OCI-LY3 (cell line): Measurements from ENCODE around the gene GSN.

ENCODE experiments used
- H2AFZ ChIP-seq: fragments of 200-600, 300-600 bp; shearing (Covaris generic); 2 replicates; pipeline ENCODE4 v1.6.0; 2014; ENCODE audit warnings: antibody characterized with exemption, low read depth, low read length
- H3K27ac ChIP-seq: fragments of 200-600, 300-600 bp; sonication (generic); 2 replicates; pipeline ENCODE4 v1.5.1; 2014; ENCODE audit warnings: mild to moderate bottlenecking, low read length, moderate library complexity, mixed read lengths
- H3K27me3 ChIP-seq: fragments of 200-600, 300-600 bp; sonication (generic); 2 replicates; pipeline ENCODE4 v1.6.1; 2014; ENCODE audit warnings: low read depth, low read length, mixed read lengths
- H3K36me3 ChIP-seq: fragments of 200-600, 300-600 bp; sonication (generic); replicated peaks from 2 replicates; pipeline ENCODE3; 2014; ENCODE audit warnings: low read depth, low read length, mixed read lengths
- H3K4me1 ChIP-seq: fragments of 300-600, 200-600 bp; sonication (generic); 2 replicates; pipeline ENCODE4 v1.6.1; 2014; ENCODE audit warnings: low read length, mixed read lengths
- H3K4me2 ChIP-seq: fragments of 200-600, 300-600 bp; sonication (generic); 2 replicates; pipeline ENCODE4 v1.6.1; 2014; ENCODE audit warnings: low read length, mixed read lengths
- H3K4me3 ChIP-seq: fragments of 300-600, 200-600 bp; sonication (generic); 2 replicates; pipeline ENCODE4 v1.5.1; 2014; ENCODE audit warnings: antibody characterized with exemption, mild to moderate bottlenecking, low read length, moderate library complexity
- H3K79me2 ChIP-seq: fragments of 300-600, 200-600 bp; shearing (Covaris generic); 2 replicates; pipeline ENCODE4 v1.6.1; 2014; ENCODE audit warnings: mild to moderate bottlenecking, low read length, mixed read lengths
- H3K9ac ChIP-seq: fragments of 300-600, 200-600 bp; shearing (Covaris generic); 2 replicates; pipeline ENCODE4 v1.6.0; 2014; ENCODE audit warnings: mild to moderate bottlenecking, low read length, moderate library complexity
- H3K9me3 ChIP-seq: fragments of 200-600, 300-600 bp; shearing (Covaris generic); 2 replicates; pipeline ENCODE4 v1.6.1; 2014; ENCODE audit warnings: low read length, mixed read lengths; ENCODE audit not compliant: insufficient read depth
- H4K20me1 ChIP-seq: fragments of 200-600, 300-600 bp; sonication (generic); 2 replicates; pipeline ENCODE4 v1.6.1; 2016; ENCODE audit warnings: low read length, mixed read lengths; ENCODE audit not compliant: insufficient read depth
- EZH2phosphoT487 ChIP-seq: fragments of 200-600 bp; shearing (Covaris generic); IDR thresholded peaks from 2 replicates; pipeline ENCODE4 v1.6.1; 2018; ENCODE audit warnings: antibody characterized with exemption, mixed run types, low read depth
- TF ChIP-seq, protein P1 (sequence below): fragments of 200-600, 300-600 bp; sonication (generic); IDR thresholded peaks from 2 replicates; pipeline ENCODE4 v1.5.1; 2014; ENCODE audit warnings: antibody characterized with exemption, low read length, low read depth

The GSN gene

GRCh38 chr9:121357011-121357410 is 89.0 kb downstream of the GSN start:
- Histone ChIP-seq H3K9me3 (no peaks in the 10 kb centered on the region), H3K4me1 (no peaks in the 10 kb centered on the region), H4K20me1 (no peaks in the 10 kb centered on the region), H3K4me3 (no peak overlapping the region), H3K4me2 (no peak overlapping the region), H3K79me2 (no peaks in the 10 kb centered on the region), H3K27me3 (no peaks in the 10 kb centered on the region), H3K27ac (no peak overlapping the region), H3K36me3 (no peaks in the 10 kb centered on the region), H3K9ac (no peak overlapping the region), H2AFZ (no peak overlapping the region)
- no peak for TF ChIP-seq EZH2phosphoT487
- TF ChIP-seq, protein P1, sequence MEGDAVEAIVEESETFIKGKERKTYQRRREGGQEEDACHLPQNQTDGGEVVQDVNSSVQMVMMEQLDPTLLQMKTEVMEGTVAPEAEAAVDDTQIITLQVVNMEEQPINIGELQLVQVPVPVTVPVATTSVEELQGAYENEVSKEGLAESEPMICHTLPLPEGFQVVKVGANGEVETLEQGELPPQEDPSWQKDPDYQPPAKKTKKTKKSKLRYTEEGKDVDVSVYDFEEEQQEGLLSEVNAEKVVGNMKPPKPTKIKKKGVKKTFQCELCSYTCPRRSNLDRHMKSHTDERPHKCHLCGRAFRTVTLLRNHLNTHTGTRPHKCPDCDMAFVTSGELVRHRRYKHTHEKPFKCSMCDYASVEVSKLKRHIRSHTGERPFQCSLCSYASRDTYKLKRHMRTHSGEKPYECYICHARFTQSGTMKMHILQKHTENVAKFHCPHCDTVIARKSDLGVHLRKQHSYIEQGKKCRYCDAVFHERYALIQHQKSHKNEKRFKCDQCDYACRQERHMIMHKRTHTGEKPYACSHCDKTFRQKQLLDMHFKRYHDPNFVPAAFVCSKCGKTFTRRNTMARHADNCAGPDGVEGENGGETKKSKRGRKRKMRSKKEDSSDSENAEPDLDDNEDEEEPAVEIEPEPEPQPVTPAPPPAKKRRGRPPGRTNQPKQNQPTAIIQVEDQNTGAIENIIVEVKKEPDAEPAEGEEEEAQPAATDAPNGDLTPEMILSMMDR = no peak

DNA sequence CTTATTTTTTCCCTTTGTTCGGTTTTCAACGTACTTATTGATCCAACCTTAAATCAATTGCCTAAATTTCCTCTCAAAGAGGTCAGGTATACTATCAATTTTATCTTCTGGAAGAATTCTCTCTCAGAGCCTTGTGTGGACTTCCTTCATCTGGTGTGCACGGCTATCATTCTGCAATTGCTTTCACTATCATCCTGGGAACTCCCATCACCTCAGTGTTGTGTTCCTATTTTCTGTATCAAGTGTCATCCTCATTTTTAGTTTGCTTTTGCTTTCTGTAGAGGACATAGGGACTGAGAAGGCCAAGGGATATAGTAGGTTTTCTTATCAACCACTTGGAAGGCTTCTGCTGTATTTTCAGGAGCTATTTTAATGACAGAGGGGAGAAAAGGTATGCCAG is 90.8 kb downstream of the GSN start:
- Histone ChIP-seq H3K4me3 (no peak overlapping the region), H4K20me1 (no peaks in the 10 kb centered on the region), H3K79me2 (no peaks in the 10 kb centered on the region), H3K36me3 (no peaks in the 10 kb centered on the region), H3K9me3 (no peaks in the 10 kb centered on the region), H3K27me3 (no peaks in the 10 kb centered on the region), H2AFZ (no peak overlapping the region; the same call in 1 of the 2 replicates), H3K9ac (no peak overlapping the region), H3K27ac (no peak overlapping the region), H3K4me2 (0 out of 2 replicates have a peak overlapping the region, but pooled peaks have one; percentile 11), H3K4me1 (no peaks in the 10 kb centered on the region)
- TF ChIP-seq, protein P1 = no peak
- TF ChIP-seq EZH2phosphoT487 = no peak

DNA sequence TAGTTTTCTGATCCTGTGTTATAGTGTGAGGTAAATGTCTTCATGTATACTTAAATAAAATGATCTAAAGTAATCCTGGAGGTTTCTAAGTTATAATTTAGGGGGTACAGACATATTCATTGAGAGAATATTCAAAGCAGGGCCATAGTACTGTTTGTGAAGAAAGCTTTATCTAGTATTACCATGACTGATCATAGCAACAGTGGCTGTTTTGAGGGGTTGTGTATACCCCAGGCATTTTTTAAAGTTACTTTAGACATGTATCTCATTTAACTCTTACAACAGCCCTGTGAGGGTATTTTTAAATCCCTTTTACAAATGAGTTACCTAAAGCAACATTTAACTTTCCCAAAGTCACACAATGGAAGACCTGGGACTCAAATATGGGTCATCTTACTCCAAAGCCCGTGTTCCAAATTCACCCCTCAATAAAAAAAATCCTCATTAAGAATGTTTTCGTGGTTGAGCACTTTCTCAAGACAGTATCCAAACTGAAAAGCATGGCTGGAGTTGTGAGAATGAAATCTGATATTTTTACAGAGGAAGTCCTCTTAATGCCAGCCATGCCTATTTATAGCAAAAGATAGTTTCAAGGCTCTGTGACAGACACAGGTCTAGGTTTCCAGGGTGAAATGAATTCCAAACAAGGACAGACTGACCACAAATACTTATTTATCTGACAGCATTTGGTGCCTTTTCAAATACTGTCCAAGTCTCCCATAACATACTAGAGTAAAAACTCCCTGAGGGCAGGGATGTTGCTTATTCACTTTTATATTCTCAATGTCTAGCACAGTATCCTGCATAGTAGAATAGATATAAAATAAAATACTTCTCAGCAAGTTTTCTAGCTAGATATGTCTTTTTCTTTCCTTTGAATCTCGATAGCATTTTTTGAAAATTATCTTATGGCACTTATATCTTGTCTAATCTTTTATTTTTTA is 91.7 kb downstream of the GSN start:
- Histone ChIP-seq H3K4me2 (no peak overlapping the region), H3K36me3 (no peaks in the 10 kb centered on the region), H3K4me3 (no peak overlapping the region), H3K4me1 (no peaks in the 10 kb centered on the region), H3K9ac (no peak overlapping the region), H3K27me3 (no peaks in the 10 kb centered on the region), H3K27ac (no peak overlapping the region), H3K79me2 (no peaks in the 10 kb centered on the region), H2AFZ (no peak overlapping the region), H3K9me3 (no peaks in the 10 kb centered on the region), H4K20me1 (no peaks in the 10 kb centered on the region)
- no peak for TF ChIP-seq EZH2phosphoT487
- TF ChIP-seq, protein P1 = no peak

- Histone ChIP-seq H3K4me2 (no peak overlapping the region), H3K27ac (no peak overlapping the region)
Measured at GRCh38 chr9:121360601-121361374, 92.8 kb downstream of the GSN start.

More at GRCh38 chr9:121360601-121361374, 92.8 kb downstream of the GSN start:
- Histone ChIP-seq H3K4me3 (no peak overlapping the region), H3K27me3 (no peaks in the 10 kb centered on the region), H3K9ac (no peak overlapping the region), H3K9me3 (no peaks in the 10 kb centered on the region), H3K36me3 (no peaks in the 10 kb centered on the region), H4K20me1 (no peaks in the 10 kb centered on the region), H2AFZ (no peak overlapping the region), H3K4me1 (no peaks in the 10 kb centered on the region), H3K79me2 (no peaks in the 10 kb centered on the region)
- TF ChIP-seq, protein P1 = no peak
- no peak for TF ChIP-seq EZH2phosphoT487
